Panc1 (cell line): ENCODE results near the gene UBE3B.

Experiments
- POLR2AphosphoS5 ChIP-seq: IDR thresholded peaks from 2 replicates; pipeline ENCODE4 v1.6.1; 2012; ENCODE audit warnings: mild to moderate bottlenecking, low read depth, low read length, moderate library complexity
- SIN3A ChIP-seq: IDR thresholded peaks from 2 replicates; pipeline ENCODE4 v1.6.1; 2012; ENCODE audit warnings: low read depth, mild to moderate bottlenecking, low read length, moderate library complexity, borderline replicate concordance; ENCODE audit not compliant: insufficient read depth
- TCF7L2 ChIP-seq: IDR thresholded peaks from 2 replicates; pipeline ENCODE4 v1.6.1; 2011; ENCODE audit warnings: mild to moderate bottlenecking, low read depth, low read length, inconsistent platforms
- TF ChIP-seq, protein P1 (sequence below): fragments of 450-650 bp; IDR thresholded peaks from 2 replicates; pipeline ENCODE4 v1.5.1; 2017; ENCODE audit warnings: mild to moderate bottlenecking

DNA sequence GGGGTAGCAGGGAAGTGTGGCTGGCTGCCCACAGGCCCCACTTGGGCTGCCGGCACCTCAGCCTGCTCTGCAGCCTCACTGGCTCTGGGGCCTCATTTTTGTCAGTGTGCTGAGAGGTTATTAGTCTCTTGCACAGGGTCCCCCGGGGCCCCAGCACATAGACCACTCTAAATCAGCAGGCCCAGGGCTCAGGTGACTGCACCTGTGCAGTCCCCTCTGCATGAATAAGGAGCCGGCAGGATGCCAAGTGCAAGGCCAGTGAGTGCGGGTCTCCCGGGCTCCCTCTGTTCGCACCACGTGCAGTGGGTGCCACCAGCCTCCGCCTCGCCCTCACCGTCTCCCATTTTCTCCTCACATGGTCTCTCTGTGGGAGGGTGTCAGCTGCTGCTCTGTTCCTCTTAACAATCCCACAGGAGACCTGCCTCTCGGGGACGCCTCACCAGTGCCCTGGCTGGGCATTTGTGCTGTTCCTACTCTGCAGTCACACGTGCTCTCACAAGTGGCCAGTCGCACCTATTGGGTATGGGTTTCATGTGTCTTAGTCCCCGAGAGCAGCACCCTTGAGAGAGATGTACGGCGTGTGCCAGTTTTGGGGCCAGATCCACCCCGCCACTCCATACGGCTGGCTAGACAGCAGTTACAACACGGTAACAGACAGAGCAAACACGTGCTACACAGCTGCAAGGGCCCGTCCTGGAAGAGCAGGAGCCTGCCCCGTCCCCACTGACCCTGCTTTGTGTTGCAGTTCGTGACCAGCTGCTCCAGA lies 55.5 kb downstream of the UBE3B start:
- TF ChIP-seq TCF7L2 (no peak), SIN3A (no peak), POLR2AphosphoS5 (no peak)
- TF ChIP-seq, protein P1, sequence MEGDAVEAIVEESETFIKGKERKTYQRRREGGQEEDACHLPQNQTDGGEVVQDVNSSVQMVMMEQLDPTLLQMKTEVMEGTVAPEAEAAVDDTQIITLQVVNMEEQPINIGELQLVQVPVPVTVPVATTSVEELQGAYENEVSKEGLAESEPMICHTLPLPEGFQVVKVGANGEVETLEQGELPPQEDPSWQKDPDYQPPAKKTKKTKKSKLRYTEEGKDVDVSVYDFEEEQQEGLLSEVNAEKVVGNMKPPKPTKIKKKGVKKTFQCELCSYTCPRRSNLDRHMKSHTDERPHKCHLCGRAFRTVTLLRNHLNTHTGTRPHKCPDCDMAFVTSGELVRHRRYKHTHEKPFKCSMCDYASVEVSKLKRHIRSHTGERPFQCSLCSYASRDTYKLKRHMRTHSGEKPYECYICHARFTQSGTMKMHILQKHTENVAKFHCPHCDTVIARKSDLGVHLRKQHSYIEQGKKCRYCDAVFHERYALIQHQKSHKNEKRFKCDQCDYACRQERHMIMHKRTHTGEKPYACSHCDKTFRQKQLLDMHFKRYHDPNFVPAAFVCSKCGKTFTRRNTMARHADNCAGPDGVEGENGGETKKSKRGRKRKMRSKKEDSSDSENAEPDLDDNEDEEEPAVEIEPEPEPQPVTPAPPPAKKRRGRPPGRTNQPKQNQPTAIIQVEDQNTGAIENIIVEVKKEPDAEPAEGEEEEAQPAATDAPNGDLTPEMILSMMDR: no peak
